GM10248 (cell line): ENCODE results near the gene MRPL49.

Source experiments
- CTCF ChIA-PET: fragments of 300-600 bp; sonication (Branson Sonifier 250); formaldehyde crosslinking; extraction: SDS; loops from one replicate; lab custom pipeline; 2021; ENCODE audit warnings: antibody characterized with exemption; lab: Yijun Ruan, JAX
- POLR2A ChIA-PET: fragments of 350-650 bp; sonication (Branson Sonifier 250); formaldehyde crosslinking; extraction: SDS; loops from one replicate; lab custom pipeline; 2020; ENCODE audit warnings: antibody characterized with exemption; lab: Yijun Ruan, JAX
- DNase-seq: peaks from one replicate; pipeline ENCODE4 v3.0.0; 2012; ENCODE audit errors: extremely low spot score
- CTCF ChIP-seq: IDR thresholded peaks from 2 replicates; pipeline ENCODE4 v1.5.1; 2012; ENCODE audit warnings: mild to moderate bottlenecking, low read depth; ENCODE audit errors: extremely low read depth, missing control alignments, control extremely low read depth

The MRPL49 gene

GRCh38 chr11:65157336-65157735 lies 35.2 kb downstream of the MRPL49 start:
- CTCF ChIA-PET = interaction anchor here (0.8 to 1.4 kb wide), 3 partner anchors 24 to 144 kb away, joined by 3 read pairs; partner anchors contain the start of genes ARL2 and CAPN1
- POLR2A ChIA-PET = no interaction called here
- TF ChIP-seq CTCF = no peak
- DNase-seq = no peak

- no peak for TF ChIP-seq CTCF
- ChIA-PET CTCF (interaction anchor here (1.2 kb wide), 1 partner anchor 42 kb away, joined by 3 read pairs; the partner anchor contains the start of gene ZNHIT2), POLR2A (no interaction called here)
- peak; percentile 55 for DNase-seq
Observed at GRCh38 chr11:65159012-65159411, 36.9 kb downstream of the MRPL49 start.

GRCh38 chr11:65160643-65161042 lies 38.5 kb downstream of the MRPL49 start:
- ChIA-PET CTCF (no interaction called here), POLR2A (no interaction called here)
- no peak for TF ChIP-seq CTCF
- no peak for DNase-seq

- ChIA-PET CTCF (interaction anchor here (1.1 kb wide), 1 partner anchor 315 kb away, joined by 3 read pairs; no protein-coding TSS in a partner anchor), POLR2A (no interaction called here)
- no peak for DNase-seq
- TF ChIP-seq CTCF = no peak
Observed at GRCh38 chr11:65163684-65164083, 41.6 kb downstream of the MRPL49 start.

GRCh38 chr11:65165410-65166317 lies 43.5 kb downstream of the MRPL49 start:
- DNase-seq = no peak
- ChIA-PET POLR2A (no interaction called here), CTCF (interaction anchor here (0.9 kb wide), 1 partner anchor 88 kb away, joined by 3 read pairs; no protein-coding TSS in a partner anchor)
- TF ChIP-seq CTCF = no peak

- DNase-seq = no peak
- POLR2A ChIA-PET = no interaction called here
- CTCF ChIA-PET = interaction anchor here (1.4 to 1.6 kb wide), 2 partner anchors 14 to 149 kb away, joined by 3 to 4 read pairs; partner anchors contain the start of gene CAPN1
- TF ChIP-seq CTCF = no peak
Observed at GRCh38 chr11:65166893-65167292, 44.8 kb downstream of the MRPL49 start.
